Endothelial cell of umbilical vein (primary cell): ENCODE measurements around the gene CPNE7. TPM values are rescaled to one million over a fixed set of nuclear protein-coding genes. Genes with fewer than 3 reads are reported as not detected.

Experiments used
- BruUV-seq: library from RNA; stranded (reverse); fragments of 400-500 nt; replicated peaks from 2 replicates; lab custom pipeline; 2021; lab: Mats Ljungman, UMichigan
- CTCF ChIA-PET: fragments of 300-600, 350-600 bp; sonication (Branson Sonifier 250); formaldehyde crosslinking; loops from one replicate; lab custom pipeline; 2021; ENCODE audit warnings: antibody characterized with exemption, inconsistent platforms; lab: Charles Lee
- POLR2A ChIA-PET: fragments of 300-600, 350-600 bp; sonication (Branson Sonifier 250); formaldehyde crosslinking; loops from one replicate; lab custom pipeline; 2021; ENCODE audit warnings: antibody characterized with exemption, inconsistent platforms; lab: Charles Lee
- DNase-seq: peaks from one replicate; pipeline ENCODE4 v3.0.0-alpha.2; 2011; ENCODE audit warnings: low read depth, low spot score
- FAIRE-seq: peaks from 2 replicates; lab custom pipeline; 2011; peaks lifted over from hg19 to GRCh38; lab: Jason Lieb, UNC
- H2AFZ ChIP-seq: 2 replicates; pipeline ENCODE4 v1.6.0; 2012; ENCODE audit warnings: low read depth, low read length, control low read depth, inconsistent platforms
- H3K27ac ChIP-seq: 2 replicates; pipeline ENCODE4 v1.5.1; 2011; ENCODE audit warnings: low read depth, mild to moderate bottlenecking, control low read depth, low read length, moderate library complexity; ENCODE audit not compliant: insufficient read depth
- H3K27me3 ChIP-seq, 2 experiments: 2 replicates each; pipeline versions ENCODE4 v1.6.0 to v1.6.1; 2011; ENCODE audit warnings: low read length in 2 of 2, mixed read lengths in 1 of 2; ENCODE audit not compliant: control insufficient read depth in 2 of 2, insufficient read depth in 2 of 2
- H3K36me3 ChIP-seq, 2 experiments: 2 replicates in 1 of 2; 3 replicates in 1 of 2; pipeline ENCODE4 v1.5.1; 2011; ENCODE audit warnings: low read length in 2 of 2, mild to moderate bottlenecking in 1 of 2, moderate library complexity in 1 of 2; ENCODE audit not compliant: control insufficient read depth in 2 of 2, insufficient read depth in 2 of 2; ENCODE audit errors: extremely low read depth in 1 of 2
- H3K4me1 ChIP-seq: 3 replicates; pipeline ENCODE4 v1.5.1; 2011; ENCODE audit warnings: mild to moderate bottlenecking, low read length; ENCODE audit not compliant: control insufficient read depth, insufficient read depth; ENCODE audit errors: extremely low read depth
- H3K4me2 ChIP-seq: 2 replicates; pipeline ENCODE4 v1.6.1; 2011; ENCODE audit warnings: low read length, control low read depth, mixed read lengths; ENCODE audit not compliant: insufficient read depth
- H3K4me3 ChIP-seq, 3 experiments: fragments of 200-600 bp in 1 of 3; sonication (generic), shearing (Covaris generic) in 1 of 3; replicated peaks in 1 of 3; 2 replicates each; pipeline ENCODE4 v1.5.1; 2011 to 2016; ENCODE audit warnings: control low read depth in 3 of 3, low read length in 3 of 3, mild to moderate bottlenecking in 2 of 3, inconsistent platforms in 1 of 3, low read depth in 1 of 3, moderate library complexity in 1 of 3; ENCODE audit not compliant: insufficient read depth in 1 of 3
- H3K79me2 ChIP-seq: 2 replicates; pipeline ENCODE4 v1.6.0; 2012; ENCODE audit warnings: low read length, inconsistent platforms; ENCODE audit not compliant: control insufficient read depth, insufficient read depth
- H3K9ac ChIP-seq: replicated peaks from 2 replicates; pipeline ENCODE3; 2011; ENCODE audit warnings: low read length, control low read depth; ENCODE audit not compliant: insufficient read depth; ENCODE audit errors: extremely low read depth
- H3K9me1 ChIP-seq: replicated peaks from 3 replicates; pipeline ENCODE4 v1.6.0; 2011; ENCODE audit warnings: mild to moderate bottlenecking, low read length; ENCODE audit not compliant: control insufficient read depth, insufficient read depth; ENCODE audit errors: extremely low read depth
- H3K9me3 ChIP-seq: replicated peaks from 2 replicates; pipeline ENCODE4 v1.5.1; 2012; ENCODE audit warnings: low read length, inconsistent platforms; ENCODE audit not compliant: control insufficient read depth, insufficient read depth
- H4K20me1 ChIP-seq: replicated peaks from 2 replicates; pipeline ENCODE3; 2011; ENCODE audit warnings: mild to moderate bottlenecking, low read length; ENCODE audit not compliant: control insufficient read depth, insufficient read depth; ENCODE audit errors: extremely low read depth
- EZH2 ChIP-seq: IDR thresholded peaks from 2 replicates; pipeline ENCODE4 v1.6.1; 2012; ENCODE audit warnings: borderline replicate concordance, low read depth, mild to moderate bottlenecking, moderate library complexity, low read length, inconsistent platforms; ENCODE audit not compliant: severe bottlenecking
- FOS ChIP-seq: IDR thresholded peaks from 2 replicates; pipeline ENCODE4 v1.6.1; 2011; ENCODE audit warnings: mild to moderate bottlenecking, low read length, moderate library complexity, borderline replicate concordance; ENCODE audit not compliant: insufficient read depth
- GATA2 ChIP-seq: IDR thresholded peaks from 2 replicates; pipeline ENCODE4 v1.7.0; 2011; ENCODE audit warnings: low read depth, mild to moderate bottlenecking, moderate library complexity, mixed read lengths, low read length; ENCODE audit not compliant: insufficient read length, insufficient read depth
- JUN ChIP-seq: IDR thresholded peaks from 2 replicates; pipeline ENCODE4 v1.6.1; 2011; ENCODE audit warnings: borderline replicate concordance, low read depth; ENCODE audit not compliant: insufficient read length, insufficient read depth
- MYC ChIP-seq: IDR thresholded peaks from one replicate; pipeline ENCODE4 v1.6.1; 2011; ENCODE audit warnings: mild to moderate bottlenecking, low read depth, low read length
- POLR2A ChIP-seq: IDR thresholded peaks from 2 replicates; pipeline ENCODE4 v1.6.1; 2012; ENCODE audit warnings: low read depth, mild to moderate bottlenecking, control low read depth, low read length
- POLR2AphosphoS5 ChIP-seq: IDR thresholded peaks from 2 replicates; pipeline ENCODE4 v1.6.1; 2012; ENCODE audit warnings: low read depth, mild to moderate bottlenecking, control low read depth, low read length, moderate library complexity; ENCODE audit not compliant: insufficient read depth
- dilution Hi-C: fragments of 300-500 bp; cut with MboI; formaldehyde crosslinking; loops from one replicate; pipeline ENCODE4 v1.15.0; 2019; ENCODE audit warnings: low sequenced_read_pairs; ENCODE audit not compliant: extremely low pct_ligation_motif_present
- intact Hi-C: fragments of 100-400 bp; cut with micrococcal nuclease; formaldehyde crosslinking; loops from one replicate; pipeline ENCODE4 v1.10.0; 2022
- polyA plus RNA-seq, 4 experiments: library from polyadenylated mRNA; depleted of rRNA in 3 of 4; stranded (reverse) in 3 of 4; unstranded in 1 of 4; fragments of >200 nt; gene quantifications; 2 replicates each; pipeline versions ENCODE4 v1.2.1 to v1.2.3, GENCODE V29; 2011 to 2012; ENCODE audit warnings: missing spikeins in 1 of 4
- total RNA-seq: library from RNA; stranded (reverse); gene quantifications from 2 replicates; pipeline ENCODE4 v1.2.3, GENCODE V29; 2021
- TF ChIP-seq, protein P1 (sequence below), 2 donors: IDR thresholded peaks; 1 replicate in 1 of 2; 2 replicates in 1 of 2; pipeline ENCODE4 v1.5.1; 2011; ENCODE audit warnings: low read length in 2 of 2, mild to moderate bottlenecking in 2 of 2, moderate library complexity in 2 of 2, control low read depth in 1 of 2, inconsistent platforms in 1 of 2, low read depth in 1 of 2; ENCODE audit not compliant: insufficient read depth in 1 of 2; ENCODE audit errors: extremely low read depth in 1 of 2
- TF ChIP-seq, protein P2 (sequence below): IDR thresholded peaks from 2 replicates; pipeline ENCODE4 v1.6.1; 2011; ENCODE audit not compliant: insufficient read depth, insufficient read length

Gene CPNE7
- total and polyA plus RNA-seq, 2 donors (not counting 3 experiments of a cell fraction or from before 2014, with no cell fraction given): 2.0 to 5.9 TPM

DNA sequence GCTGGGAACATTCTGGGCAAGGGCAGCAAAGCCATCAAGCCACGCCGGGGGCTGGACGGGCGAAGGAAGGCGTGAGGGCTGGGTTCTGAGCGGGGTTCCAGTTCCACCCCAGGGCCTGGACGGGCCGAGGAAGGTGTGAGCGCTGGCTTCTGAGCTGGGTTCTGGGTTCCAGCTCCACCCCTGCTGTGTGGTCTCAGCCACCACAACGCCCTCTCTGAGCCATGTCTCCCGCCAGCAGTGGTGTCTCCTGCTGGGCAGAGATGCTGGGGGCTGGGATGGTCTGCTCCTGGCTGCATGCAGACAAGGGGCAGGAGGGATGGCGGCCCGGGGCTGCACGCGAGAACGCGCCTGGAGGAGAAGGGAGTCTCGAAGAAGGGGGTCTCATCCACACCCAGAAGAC lies 3.9 kb upstream of the CPNE7 start:
- dilution Hi-C loops: no loop called here
- Histone ChIP-seq H3K4me1 (peaks cover 9% of the 10 kb centered on the region), H2AFZ (no peak overlapping the region), H3K36me3 (no peaks in the 10 kb centered on the region), H3K4me2 (no peak overlapping the region), H4K20me1 (no peaks in the 10 kb centered on the region), H3K27ac (no peak overlapping the region), H3K79me2 (no peaks in the 10 kb centered on the region), H3K4me3 (no peak overlapping the region), H3K9me3 (no peaks in the 10 kb centered on the region), H3K9me1 (no peaks in the 10 kb centered on the region), H3K27me3 (peaks cover 0 to 1% of the 10 kb centered on the region in 2 experiments), H3K9ac (no peak overlapping the region)
- TF ChIP-seq, protein P1, sequence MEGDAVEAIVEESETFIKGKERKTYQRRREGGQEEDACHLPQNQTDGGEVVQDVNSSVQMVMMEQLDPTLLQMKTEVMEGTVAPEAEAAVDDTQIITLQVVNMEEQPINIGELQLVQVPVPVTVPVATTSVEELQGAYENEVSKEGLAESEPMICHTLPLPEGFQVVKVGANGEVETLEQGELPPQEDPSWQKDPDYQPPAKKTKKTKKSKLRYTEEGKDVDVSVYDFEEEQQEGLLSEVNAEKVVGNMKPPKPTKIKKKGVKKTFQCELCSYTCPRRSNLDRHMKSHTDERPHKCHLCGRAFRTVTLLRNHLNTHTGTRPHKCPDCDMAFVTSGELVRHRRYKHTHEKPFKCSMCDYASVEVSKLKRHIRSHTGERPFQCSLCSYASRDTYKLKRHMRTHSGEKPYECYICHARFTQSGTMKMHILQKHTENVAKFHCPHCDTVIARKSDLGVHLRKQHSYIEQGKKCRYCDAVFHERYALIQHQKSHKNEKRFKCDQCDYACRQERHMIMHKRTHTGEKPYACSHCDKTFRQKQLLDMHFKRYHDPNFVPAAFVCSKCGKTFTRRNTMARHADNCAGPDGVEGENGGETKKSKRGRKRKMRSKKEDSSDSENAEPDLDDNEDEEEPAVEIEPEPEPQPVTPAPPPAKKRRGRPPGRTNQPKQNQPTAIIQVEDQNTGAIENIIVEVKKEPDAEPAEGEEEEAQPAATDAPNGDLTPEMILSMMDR (IDR thresholded peaks at IDR 0.05; ENCODE audit: extremely low read depth in 1 of 2, insufficient read depth in 1 of 2, low read depth in 1 of 2, low read length in 2 of 2): no peak
- TF ChIP-seq, protein P2, sequence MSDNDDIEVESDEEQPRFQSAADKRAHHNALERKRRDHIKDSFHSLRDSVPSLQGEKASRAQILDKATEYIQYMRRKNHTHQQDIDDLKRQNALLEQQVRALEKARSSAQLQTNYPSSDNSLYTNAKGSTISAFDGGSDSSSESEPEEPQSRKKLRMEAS: no peak
- TF ChIP-seq MYC: no peak
- TF ChIP-seq POLR2A: no peak
- no peak for TF ChIP-seq GATA2
- no peak for TF ChIP-seq EZH2
- TF ChIP-seq JUN: no peak
- no peak for TF ChIP-seq FOS
- TF ChIP-seq POLR2AphosphoS5: no peak
- no TSS peak for BruUV-seq
- POLR2A ChIA-PET: no interaction called here
- CTCF ChIA-PET: no interaction called here
- FAIRE-seq (no peak), DNase-seq (no peak)
- intact Hi-C loops: loop anchor here (10.0 kb wide), 1 partner anchor 153 kb away; the partner anchor contains the start of genes VPS9D1 and ZNF276
